ENCODE results near the gene ANTXR1.
"Not testable (repeated sequence)": the region's sequence is repeated elsewhere in the genome, so short reads cannot be mapped to it uniquely, and the experiment has no call there.

ANTXR1 gene

DNA sequence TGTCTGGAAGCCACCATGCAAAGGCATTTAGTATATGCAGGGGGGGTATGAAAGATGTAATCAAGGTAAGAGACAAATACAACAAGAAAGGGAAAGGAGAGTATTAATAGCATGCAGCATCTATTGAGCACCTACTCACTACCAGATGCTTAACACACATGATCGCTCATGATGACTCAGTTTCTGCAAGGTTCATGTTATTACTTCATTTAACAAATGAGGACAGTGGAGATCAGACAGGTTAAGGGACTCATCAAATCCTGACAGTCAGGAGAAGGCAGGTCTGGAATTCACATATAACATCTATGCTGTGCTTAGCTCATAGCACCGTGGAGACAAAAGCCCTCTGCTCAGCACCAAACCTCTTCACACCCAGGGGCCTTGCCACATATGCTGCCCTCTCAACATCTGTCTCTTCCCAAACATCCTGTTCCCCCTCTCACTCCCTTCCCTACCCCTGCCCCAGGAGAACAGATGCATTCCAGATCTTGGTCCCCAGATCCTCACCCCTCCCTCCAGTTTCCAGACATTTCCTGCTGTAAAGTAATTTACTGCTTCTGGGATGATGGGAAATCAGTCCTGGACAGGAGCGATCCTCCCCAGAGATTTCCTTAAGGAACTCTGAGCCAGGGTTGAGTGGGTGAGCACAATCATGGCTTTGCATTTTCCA, 155.3 kb downstream of the ANTXR1 start:
- no peak for DNase-seq

DNA sequence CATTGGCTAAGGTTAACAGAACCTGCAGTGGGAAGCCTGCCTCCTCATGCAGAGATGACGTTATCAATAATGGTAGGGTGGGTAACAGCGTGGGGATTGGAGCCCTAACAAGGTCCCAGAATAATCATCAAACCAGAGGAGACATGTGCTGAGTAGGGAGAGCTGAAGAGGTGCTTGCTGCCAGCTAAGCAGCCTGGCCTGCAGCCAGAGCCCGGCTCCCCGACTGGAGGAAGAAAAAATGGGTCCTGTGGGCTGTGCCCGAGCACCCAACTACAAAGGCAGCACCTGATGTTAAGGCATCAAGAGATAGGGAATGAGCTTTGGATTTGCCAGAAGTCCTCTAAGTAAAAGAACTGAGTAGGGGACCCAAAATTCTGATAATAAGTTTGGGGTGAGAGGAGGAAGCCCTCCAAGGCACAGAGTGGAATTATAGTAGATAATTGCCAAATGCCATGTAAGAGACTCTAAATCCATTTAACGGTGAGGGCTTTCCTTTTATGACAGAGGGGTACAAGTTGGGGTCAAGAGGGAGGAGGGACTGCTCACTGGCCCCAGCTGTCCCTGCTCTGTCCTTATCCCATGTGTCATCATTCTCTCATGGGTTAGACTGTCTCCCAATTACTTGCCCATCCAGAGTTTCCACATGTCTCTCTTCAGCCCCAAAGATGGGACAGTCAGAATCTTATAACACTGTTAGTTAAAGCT, 156.1 kb downstream of the ANTXR1 start:
- DNase-seq, result no peak

DNA sequence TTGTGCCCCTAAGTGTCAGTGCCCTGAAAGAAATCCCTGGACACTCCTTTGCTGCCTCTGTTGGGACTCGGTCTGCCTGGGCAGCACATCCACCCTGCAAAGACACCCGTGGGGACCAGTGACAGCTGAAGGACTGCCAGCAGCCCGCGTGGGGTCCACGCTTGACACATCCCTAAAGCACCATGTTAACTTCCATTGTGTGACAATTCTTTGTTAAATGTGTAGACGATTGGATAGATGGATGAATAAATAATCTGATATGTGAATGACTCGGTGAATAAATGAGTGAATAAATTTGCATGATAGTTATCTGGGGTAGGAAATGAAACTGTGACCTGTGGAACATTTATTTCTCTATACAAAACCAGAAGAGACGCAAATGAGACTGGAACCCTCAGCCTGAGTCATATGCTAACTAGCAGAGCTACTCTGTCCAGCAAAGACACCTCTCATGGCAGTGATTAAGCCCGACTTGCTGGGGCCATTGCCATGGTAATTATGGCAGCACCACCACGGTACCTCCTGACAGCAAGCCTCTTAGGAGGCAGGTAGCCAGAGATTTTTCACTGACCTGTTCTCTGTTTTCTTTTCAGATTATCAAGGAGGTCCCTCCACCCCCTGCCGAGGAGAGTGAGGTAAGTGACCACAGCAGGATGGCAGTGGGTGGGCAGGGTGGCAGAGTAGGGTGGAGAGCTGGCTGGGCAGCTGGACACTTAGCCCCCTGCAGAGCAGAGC, 156.8 kb downstream of the ANTXR1 start:
- no peak for DNase-seq

DNA sequence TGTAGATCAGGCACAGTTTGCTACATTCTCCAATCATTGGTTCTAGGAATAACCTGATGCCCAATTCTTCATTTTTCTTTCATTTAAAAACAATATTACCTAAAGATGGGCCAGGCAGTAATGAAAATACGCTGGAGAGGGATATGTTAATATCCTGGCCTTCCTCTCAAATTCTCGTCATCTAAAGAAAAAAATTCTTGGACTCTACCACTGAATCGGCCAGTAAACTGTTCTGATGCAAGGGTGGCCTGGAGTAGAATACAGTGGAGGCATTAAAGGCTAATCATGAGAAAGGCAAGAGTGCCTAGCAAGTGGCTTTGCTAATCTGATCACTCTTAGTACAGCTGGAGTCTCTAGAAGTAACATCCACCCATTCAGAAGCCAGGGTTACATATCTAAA, 157.7 kb downstream of the ANTXR1 start:
- no peak for DNase-seq

DNA sequence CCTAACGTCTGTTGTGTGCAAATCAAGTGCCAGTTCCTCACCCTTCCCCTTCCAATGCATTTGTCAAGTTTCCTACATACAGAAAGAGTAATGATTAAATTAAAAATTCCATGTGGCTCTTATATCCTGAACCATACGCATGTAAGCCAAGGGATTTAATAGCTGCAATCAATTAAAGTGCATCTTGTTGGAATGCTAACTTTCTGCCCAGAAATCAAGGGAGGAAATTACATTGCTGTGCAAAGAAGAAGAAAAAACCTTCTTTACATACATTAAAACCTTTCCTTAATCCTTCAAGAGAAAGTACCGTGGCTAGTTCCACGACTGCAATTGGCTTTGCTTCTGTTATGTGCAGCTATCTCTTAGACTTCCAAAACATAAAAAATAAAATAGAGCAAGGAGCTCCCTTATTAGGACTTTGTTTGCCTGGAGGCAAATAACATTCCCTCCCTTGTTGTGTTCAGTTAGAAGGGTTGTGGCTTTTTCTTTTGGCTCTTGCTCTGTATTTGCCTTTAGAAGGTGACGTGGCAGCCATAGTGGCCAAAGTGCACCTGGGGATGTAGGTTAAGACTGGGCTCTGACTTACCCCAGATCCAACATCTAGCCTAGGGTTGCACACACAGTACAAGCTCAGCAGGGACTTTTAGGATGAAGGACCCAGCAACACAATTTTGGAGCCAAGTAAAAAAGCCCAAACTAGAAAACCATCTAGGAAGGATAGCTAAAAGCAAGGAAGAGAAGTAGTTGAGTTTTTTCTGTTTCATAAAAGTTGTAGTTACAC, 158.3 kb downstream of the ANTXR1 start:
- no peak for DNase-seq

DNA sequence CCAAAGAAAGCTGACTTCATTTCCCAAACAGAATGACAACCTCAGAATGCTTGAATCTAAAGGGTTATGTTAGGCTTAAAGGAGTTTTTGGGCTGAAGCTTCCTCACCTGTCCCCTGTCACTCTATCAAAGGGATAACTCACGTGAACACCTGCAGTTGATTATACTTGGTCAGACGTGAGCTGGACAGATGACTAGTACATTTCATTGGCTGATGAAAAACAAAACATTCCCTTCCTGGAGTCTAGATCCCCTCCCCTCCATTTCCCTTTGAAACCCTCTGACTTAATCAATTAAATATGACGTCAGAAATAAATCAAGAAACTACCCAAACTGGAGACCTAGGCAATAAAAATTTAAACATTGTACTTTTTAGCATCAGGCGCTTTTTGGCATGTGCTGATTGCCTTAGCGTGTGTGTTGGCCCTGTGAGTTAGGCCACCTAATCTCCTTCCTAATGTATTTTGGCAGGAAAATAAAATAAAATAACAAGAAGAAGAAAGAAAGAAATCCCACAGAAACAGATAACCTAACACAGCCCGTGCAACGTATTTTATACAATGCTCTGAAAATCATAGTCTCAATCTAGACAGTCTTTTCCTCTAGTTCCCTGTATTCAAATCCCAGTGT, 159.0 kb downstream of the ANTXR1 start:
- DNase-seq, result no peak

DNA sequence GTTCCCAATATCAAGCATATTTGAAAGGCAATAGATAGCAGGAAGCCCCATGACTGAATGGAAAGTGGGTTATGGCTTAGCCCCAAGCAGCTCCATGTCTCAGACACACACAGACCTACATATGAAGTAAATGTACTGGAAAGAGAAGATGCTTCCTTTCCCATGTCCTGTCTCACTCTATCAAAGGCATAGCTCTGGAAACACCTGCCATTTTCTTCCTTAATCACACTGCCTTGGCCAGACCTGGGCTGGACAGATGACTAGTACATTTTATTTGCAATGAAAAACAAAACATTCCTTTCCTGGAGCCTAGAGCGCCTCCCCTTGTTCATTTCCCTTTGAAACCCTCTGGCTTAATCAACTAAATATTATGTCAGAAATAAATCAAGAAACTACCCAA, 160.7 kb downstream of the ANTXR1 start:
- DNase-seq, result no peak

DNA sequence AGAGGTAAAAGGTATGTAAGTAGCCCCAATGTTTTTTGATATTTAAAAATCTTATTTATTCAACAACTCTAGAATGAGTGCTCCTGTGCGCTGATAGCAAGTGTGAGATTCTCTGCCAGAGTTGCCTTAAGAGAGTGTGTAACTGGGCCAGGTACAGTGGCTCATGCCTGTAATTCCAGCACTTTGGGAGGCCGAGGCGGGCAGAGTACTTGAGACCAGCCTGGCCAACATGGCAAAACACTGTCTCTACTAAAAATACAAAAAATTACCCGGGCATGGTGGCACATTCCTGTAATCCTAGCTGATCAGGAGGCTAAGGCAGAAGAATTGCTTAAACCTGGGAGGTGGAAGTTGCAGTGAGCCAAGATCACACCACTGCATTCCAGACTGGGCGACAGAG, 161.2 kb downstream of the ANTXR1 start:
- not testable (repeated sequence) for DNase-seq

DNA sequence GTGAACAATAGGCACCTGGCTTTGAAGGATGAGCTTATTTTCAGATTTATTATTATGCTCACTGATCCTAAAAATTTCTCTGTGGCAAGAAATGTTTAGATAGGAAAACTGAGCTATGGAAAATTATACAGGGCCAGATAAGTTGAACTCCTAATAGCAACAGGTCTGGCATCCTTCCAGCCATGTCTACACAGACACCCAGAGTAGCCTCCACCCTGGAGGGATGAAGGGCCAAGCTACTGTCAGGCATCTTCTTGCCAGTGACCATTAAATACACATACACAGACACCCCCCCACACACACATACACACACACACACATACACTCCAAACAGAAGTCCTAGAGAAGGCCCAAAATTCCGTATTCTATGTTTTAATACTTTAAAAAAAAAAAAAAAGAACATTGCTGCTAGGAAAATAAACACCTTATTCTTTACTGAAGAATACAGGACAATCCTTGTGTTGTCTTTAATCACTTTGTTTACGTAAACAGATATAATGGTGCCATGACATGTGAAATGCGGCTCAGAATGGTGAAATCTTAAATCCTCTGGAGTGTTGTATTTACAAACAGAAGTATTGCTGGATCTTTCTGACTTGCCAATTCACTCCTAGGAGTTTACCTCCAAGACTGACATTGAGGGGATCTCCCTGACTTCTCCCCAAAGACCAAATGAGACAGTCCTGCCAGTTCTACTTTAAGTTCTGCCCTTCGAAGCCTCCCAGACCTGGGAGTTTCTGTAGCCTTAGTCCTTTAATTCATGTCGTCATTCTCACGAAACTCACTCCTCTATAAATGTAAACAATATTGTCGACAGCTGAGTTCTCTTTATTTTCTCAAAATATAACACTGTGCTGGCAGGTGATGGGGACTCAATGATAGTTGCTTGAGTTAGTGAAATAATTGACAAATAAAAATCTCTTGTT, 163.1 kb downstream of the ANTXR1 start:
- no peak for DNase-seq

DNA sequence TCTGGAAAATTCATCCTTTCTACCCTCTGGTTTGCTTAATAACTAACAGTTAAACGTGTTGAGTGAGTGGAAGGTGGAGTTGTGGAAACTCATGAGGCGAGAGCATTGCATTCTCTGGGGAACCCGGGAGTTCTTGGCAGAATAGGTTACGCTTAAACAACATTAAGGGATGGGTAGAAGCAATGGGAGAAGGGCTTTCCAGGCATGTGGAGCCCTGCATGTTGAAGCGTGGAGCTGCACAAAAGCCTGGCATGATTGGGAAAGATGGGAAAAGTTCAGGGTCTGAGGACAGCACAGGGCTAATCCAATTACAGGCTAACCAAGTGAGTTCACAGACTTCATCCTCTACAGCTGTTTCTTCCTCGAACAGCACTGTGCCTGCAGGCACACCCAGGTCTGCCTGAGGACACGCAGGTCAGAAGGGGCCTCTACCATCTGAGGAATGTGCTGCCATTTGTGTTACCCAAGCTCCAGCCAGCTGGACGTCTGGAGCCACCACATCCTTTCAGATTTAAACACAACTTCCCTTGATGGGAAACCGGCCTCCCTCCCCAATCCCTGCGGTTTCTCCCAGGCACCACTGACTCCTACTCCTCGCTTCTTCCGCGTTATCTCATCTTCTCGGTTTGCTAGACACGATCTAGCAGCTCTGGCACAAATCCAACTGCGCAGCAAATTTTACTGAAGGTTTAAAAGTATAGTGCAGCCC, 164.2 kb downstream of the ANTXR1 start:
- DNase-seq, result peak; percentile 41

DNA sequence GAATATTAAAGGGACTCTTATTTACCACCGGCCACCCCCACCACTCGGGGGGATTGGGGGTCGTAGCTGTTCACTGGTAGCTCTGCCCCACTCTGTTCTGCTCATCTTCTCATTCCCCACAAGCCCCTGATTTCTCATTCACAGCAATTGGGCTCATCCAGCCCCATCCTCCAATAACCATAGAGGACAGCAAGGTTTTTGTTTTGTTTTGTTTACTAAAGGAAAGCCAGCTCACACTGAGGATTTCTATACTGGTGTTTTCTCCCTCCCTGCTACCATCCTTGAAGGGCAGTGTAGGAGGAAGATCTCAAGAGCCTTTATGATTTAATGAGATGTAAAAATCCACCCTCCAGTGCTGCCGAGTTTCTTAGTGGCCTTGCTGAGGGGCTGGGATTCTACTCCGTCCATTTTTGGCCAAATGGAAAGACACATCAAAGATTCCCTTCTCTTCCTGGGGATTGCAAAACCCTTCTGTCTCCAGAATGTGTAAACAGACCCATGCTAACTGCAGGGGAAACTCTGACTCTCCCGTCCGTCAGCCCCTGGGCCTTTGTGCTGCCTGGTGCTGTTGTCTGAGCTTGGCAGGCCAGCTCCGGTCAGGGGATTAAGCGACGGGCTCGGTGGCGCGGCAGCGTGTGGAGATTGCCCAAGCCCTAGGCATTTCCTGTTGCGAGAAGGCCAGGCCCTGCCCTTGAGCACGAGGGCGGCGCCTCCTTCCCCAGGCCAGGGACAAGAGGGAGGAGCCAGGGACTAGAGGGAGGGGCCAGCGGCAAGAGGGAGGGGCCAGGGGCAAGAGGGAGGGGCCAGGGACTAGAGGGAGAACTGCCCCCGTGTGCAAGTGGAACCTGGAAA, 165.0 kb downstream of the ANTXR1 start:
- DNase-seq, result peak; percentile 76

DNA sequence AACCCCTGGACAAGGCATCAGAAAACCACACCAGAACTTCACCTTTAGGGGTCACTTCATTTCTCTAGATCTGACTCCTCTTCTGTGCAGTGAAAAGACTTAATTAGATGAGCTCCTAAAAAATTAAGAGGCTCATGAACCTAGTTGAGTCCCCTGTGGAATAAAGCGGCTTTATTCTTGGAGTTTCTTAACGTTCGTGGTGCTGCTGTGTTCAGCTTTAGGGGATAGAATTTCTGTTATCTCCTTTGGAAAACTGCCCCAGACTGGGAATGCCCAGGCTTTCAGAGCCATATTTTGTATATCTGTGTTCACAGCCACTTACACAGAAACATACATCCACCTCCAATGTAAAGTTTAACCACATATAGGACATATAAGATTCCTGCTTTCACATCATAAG, 165.8 kb downstream of the ANTXR1 start:
- no peak for DNase-seq

DNA sequence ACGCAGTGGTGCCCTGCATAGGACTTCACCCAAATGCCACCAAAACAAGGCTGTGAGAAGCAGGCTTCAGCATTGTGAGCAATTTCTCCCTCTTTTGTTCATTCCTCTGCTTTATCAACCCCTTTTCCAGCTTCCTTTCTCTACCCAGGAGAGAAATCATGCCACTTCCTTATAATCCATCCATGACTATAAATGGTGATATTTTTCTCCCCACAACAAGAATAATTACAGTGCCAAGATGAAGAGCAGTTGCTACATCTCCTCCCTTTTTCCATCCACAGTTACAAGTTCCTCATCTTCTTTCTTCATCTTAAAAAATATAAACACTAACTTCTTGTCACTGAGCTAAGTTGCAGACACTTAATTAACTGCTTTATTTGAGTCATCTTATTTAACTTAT, 167.2 kb downstream of the ANTXR1 start:
- DNase-seq, result no peak

DNA sequence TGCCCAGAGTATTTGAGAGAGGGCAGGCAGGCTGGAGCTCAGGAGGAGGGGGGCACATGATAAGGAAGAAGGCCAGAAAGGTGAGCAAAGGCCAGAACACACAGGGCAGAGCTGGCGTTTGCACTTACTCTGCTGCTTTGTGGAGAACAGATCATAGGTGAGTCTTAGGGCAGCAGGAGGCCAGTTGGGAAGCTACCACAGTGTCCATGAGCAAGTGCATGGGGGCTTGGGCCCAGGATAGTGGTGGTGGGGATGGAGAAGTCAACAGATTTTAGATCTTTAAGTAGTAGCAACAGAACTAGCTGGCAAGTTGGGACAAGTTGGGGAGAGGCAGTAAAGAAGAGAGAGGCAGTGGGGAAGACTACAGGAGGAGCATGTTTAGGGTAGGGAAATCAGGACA, 168.0 kb downstream of the ANTXR1 start:
- DNase-seq, result no peak

DNA sequence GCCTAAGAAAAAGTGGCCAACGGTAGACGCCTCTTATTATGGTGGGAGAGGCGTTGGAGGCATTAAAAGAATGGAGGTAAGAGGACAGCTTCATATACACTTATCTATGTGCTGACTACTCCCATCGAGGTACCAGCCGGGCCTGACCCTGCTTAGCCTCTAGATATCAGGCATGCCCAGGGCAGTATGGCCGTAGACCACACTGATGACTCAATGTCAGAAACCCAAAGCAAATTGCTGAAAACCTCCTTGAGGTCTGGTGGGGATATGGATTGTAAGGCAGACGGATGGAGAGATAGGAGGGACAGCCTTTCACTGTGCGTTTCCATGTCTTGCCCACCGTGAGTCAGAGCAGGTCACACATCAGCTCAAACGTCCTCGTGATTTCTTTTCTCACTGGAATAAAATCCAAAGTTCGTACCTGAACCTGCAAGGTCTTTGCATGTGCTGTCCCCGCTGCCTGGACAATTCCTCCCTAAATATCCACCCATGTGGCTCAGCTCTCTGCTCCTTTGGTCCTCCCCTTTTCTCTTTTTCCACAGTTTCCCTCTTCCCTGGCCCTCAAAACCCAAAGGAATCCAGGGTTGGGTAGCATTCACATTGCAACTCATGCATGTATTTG, 168.9 kb downstream of the ANTXR1 start:
- DNase-seq, result no peak

DNA sequence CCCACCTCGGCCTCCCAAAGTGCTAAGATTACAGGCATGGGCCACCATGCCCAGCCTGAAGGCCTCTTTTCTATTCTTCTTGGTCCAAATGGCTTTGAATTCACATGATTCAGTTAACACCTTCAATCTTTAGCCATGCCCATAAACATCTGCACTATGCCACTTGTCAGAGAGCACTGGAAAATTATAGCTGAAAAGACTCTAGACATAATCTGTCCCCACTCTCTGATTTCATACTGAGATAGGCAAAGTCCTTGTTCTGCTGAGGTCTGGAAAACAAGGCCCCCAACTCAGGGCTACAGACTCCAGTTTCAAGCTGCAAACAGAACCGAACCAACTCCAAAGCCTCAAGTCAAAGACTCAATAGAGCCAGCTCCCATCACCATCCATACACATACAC, 170.7 kb downstream of the ANTXR1 start:
- DNase-seq, result no peak

DNA sequence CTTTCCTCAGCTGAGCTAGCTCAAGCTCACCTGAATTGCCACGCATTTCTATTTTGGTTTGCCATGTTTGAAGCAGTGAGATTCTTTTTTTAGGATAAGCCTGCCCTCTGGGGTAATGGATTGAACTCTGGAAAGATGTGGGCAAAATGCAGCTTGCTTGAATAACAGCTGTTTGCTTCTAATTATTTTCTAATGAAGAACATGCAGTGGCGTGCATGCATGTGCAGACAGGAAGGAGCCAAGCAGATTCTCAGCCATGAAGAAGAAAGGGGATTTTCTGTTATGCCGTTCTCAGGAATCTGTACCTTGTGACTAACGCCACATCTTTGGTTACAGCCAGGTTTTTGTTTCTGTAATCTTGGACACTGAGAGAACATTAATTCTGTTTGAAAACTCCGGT, 171.2 kb downstream of the ANTXR1 start:
- no peak for DNase-seq

DNA sequence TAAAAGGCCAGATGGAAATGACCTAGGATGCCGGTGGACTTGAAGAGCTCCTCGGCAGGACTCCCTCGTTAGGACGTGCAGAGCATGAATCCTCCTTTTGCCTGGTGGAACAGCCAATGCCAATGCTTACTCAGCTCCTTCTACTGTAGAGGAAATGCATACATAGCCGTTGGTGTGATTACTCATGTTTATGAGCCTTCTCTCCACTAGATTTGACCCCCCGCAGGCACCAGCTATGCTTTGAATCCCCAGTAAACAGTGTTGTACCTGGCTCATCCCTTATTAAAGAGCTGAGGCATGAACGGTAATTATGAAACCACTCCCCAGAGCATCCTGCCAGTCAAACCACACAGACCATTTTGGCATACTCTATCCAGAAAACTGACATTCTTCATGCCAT, 172.8 kb downstream of the ANTXR1 start:
- peak; percentile 66 for DNase-seq

DNA sequence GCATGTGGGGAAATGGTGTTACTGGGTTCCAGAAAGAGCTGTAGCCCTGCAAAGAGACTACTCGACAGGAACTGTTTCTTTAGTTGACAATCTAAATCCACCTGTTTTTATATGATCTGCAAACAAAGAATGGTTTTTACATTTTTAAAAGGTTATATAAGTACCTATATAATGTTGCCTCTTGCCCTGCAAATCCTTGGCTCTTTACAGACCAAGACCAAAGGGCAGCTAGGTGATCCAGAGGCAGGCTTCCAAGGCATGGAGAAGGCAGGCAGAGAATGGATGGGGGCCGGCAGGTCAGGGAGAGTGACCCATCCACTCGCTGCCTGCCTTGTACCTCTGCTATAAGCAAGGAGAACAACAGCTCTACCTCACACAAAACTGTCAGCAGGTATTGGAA, 173.6 kb downstream of the ANTXR1 start:
- DNase-seq, result no peak

All from T1000 (cell line).